Spleen (tissue), 11 donors: ENCODE measurements around the gene TMEM100. TPM values are rescaled to one million over a fixed set of nuclear protein-coding genes. Genes with fewer than 3 reads are reported as not detected.

Experiments used
- DNase-seq: peaks from one replicate; pipeline ENCODE4 v3.0.0-alpha.2; 2020
- H3K27ac ChIP-seq, 8 donors: fragments of 200-600 bp; sonication (generic) in 7 of 8; 1 replicate in 4 of 8; 2 replicates in 4 of 8; pipeline versions ENCODE4 v1.5.0 to v1.8.0; 2016 to 2021; ENCODE audit warnings: inconsistent platforms in 4 of 8, mild to moderate bottlenecking in 4 of 8, moderate library complexity in 1 of 8
- H3K27me3 ChIP-seq, 7 donors: fragments of 200-600 bp; sonication (generic) in 6 of 7; replicated peaks in 1 of 7; 1 replicate in 4 of 7; 2 replicates in 3 of 7; pipeline versions ENCODE4 v1.5.0 to v1.8.0; 2016 to 2021; ENCODE audit warnings: inconsistent platforms in 3 of 7, mild to moderate bottlenecking in 1 of 7
- H3K36me3 ChIP-seq, 6 donors: fragments of 200-600 bp; sonication (generic) in 5 of 6; 1 replicate in 4 of 6; 2 replicates in 2 of 6; pipeline versions ENCODE4 v1.5.0 to v1.8.0; 2016 to 2021; ENCODE audit warnings: inconsistent platforms in 2 of 6
- H3K4me1 ChIP-seq, 6 donors: fragments of 200-600 bp; sonication (generic) in 5 of 6; 1 replicate in 3 of 6; 2 replicates in 3 of 6; pipeline versions ENCODE4 v1.5.0 to v1.8.0; 2016 to 2021; ENCODE audit warnings: inconsistent platforms in 3 of 6
- H3K4me3 ChIP-seq, 8 donors: fragments of 200-600 bp; sonication (generic) in 7 of 8; 1 replicate in 4 of 8; 2 replicates in 4 of 8; pipeline versions ENCODE4 v1.5.0 to v1.8.0; 2016 to 2021; ENCODE audit warnings: inconsistent platforms in 4 of 8, mild to moderate bottlenecking in 4 of 8, moderate library complexity in 2 of 8
- H3K9me3 ChIP-seq, 8 donors: fragments of 200-600 bp; sonication (generic) in 7 of 8; 1 replicate in 4 of 8; 2 replicates in 4 of 8; pipeline versions ENCODE4 v1.5.0 to v1.8.0; 2016 to 2021; ENCODE audit warnings: inconsistent platforms in 4 of 8
- POLR2A ChIP-seq, 3 donors: fragments of 450-650 bp; IDR thresholded peaks; one replicate each; pipeline ENCODE4 v1.5.1; 2017; ENCODE audit warnings: antibody characterized with exemption in 3 of 3, mild to moderate bottlenecking in 1 of 3
- POLR2AphosphoS5 ChIP-seq, 3 donors: sonication (generic); formaldehyde crosslinking; IDR thresholded peaks; one replicate each; pipeline ENCODE4 v1.5.1; 2017; ENCODE audit warnings: antibody characterized with exemption in 3 of 3
- WGBS, 5 donors: extraction: QIAGEN DNeasy Blood & Tissue Kit in 3 of 5; methylation state at CpG; one replicate each; pipeline versions ENCODE4 v1.1.5 to v1.1.7; 2013 to 2018; 5-methylcytosine and 5-hydroxymethylcytosine counted together
- intact Hi-C: fragments of 100-400 bp; cut with DNase I; formaldehyde crosslinking; loops from one replicate; pipeline ENCODE4 v1.15.0; 2023; ENCODE audit warnings: low total_unique reads
- polyA plus RNA-seq, 3 donors: library from polyadenylated mRNA; stranded (reverse); fragments of 200-250 nt; gene quantifications; one replicate each; pipeline ENCODE4 v1.2.1, GENCODE V29; 2013
- total RNA-seq, 7 donors: library from RNA; depleted of rRNA in 3 of 7; stranded (reverse); fragments of >200 nt in 3 of 7; fragmentation: NEBNext Ultra II Directional in 4 of 7; extraction: Animal tissue kit (Norgen Biotek cat#: 25700) in 4 of 7; gene quantifications; one replicate each; pipeline versions ENCODE4 v1.1.0 to v1.2.1, GENCODE V29; 2016 to 2021
- TF ChIP-seq, protein P1 (sequence below), 11 experiments: fragments of 200-600 bp in 7 of 11; fragments of 450-650 bp in 4 of 11; sonication (generic) in 4 of 11; IDR thresholded peaks in 8 of 11; conservative IDR thresholded peaks in 3 of 11; 1 replicate in 7 of 11; 2 replicates in 4 of 11; pipeline versions ENCODE4 v1.4.0 to v1.8.0; 2016 to 2021; ENCODE audit warnings: antibody characterized with exemption in 11 of 11, inconsistent platforms in 4 of 11, mild to moderate bottlenecking in 1 of 11
- donor health status: healthy with polysubstance abuse.
- donor health status: DM: no; HTN: no; CAD: no; lungs with moderate emphysema.
- donor health status: DM: no; HTN: no; CAD: no.
- donor health status: Bipolar disorder and iron deficiency.
- donor health status: healthy.
- donor health status: DM: no; HTN: no; CAD: no.
- donor health status: DM: yes; HTN: yes; CAD: no.

Gene TMEM100
- total and polyA plus RNA-seq, 10 donors = 1.3 to 19.8 (median 3.5) TPM

DNA sequence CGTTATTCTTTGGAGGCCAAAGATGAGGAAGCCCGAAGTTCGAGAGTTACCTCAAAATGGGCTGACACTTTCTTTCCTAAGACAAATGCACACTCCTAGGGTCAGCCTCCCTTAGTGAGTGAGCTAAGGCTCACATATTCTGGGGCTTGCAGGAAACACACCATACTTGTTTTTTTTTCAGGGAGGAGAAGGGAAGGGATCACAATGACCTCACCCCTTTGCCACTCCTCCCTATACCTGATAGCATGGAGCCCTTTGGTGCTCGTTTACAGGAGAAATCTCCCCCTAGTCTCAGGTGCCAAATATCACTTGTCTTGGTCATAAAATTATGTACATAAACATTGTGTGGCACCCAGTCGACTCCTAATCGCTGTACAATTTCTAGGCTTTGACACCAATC is 4.6 kb upstream of the TMEM100 start:
- peaks cover 0 to 11% (median 3%) of the 10 kb centered on the region in 6 donors for H3K4me1 ChIP-seq
- intact Hi-C loops = no loop called here
- H3K36me3 ChIP-seq = no peaks in the 10 kb centered on the region
- DNase-seq = no peak
- H3K9me3 ChIP-seq = no peaks in the 10 kb centered on the region
- 87 to 96% (median 91%) methylated on average over 6 of the region's 6 CpGs for WGBS, 5 donors
- TF ChIP-seq, protein P1, sequence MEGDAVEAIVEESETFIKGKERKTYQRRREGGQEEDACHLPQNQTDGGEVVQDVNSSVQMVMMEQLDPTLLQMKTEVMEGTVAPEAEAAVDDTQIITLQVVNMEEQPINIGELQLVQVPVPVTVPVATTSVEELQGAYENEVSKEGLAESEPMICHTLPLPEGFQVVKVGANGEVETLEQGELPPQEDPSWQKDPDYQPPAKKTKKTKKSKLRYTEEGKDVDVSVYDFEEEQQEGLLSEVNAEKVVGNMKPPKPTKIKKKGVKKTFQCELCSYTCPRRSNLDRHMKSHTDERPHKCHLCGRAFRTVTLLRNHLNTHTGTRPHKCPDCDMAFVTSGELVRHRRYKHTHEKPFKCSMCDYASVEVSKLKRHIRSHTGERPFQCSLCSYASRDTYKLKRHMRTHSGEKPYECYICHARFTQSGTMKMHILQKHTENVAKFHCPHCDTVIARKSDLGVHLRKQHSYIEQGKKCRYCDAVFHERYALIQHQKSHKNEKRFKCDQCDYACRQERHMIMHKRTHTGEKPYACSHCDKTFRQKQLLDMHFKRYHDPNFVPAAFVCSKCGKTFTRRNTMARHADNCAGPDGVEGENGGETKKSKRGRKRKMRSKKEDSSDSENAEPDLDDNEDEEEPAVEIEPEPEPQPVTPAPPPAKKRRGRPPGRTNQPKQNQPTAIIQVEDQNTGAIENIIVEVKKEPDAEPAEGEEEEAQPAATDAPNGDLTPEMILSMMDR (IDR thresholded peaks at IDR 0.05 in 8 of 11, conservative IDR thresholded peaks at IDR 0.05 in 3 of 11) = no peak
- no peak for TF ChIP-seq POLR2A (IDR thresholded peaks at IDR 0.05)
- TF ChIP-seq POLR2AphosphoS5 (IDR thresholded peaks at IDR 0.05) = no peak
- no peak overlapping the region for H3K27ac ChIP-seq
- H3K4me3 ChIP-seq = no peak overlapping the region
- H3K27me3 ChIP-seq = peaks cover 0 to 27% (median 0%) of the 10 kb centered on the region in 7 donors

DNA sequence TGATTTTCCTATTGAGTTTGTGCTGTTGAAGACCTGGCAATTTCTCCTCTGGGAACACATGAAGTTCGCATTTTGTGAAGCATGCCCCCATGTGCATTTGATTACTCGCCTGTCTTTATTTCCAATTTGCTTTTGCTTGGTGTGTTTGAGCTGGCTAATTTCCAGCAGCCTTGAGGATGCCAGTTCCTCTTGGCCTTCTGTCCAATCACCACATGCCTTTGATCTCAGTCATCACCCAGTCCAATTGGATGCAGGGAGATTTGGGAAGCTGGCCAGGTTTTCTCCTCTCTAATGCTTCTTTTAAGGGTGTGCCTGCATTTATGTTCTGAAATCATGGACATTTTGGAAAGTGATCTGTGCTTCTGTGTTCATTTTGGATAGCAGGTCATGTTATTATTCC is 3.8 kb upstream of the TMEM100 start:
- TF ChIP-seq, protein P1 (IDR thresholded peaks at IDR 0.05 in 8 of 11, conservative IDR thresholded peaks at IDR 0.05 in 3 of 11) = no peak
- no peak for TF ChIP-seq POLR2A (IDR thresholded peaks at IDR 0.05)
- TF ChIP-seq POLR2AphosphoS5 (IDR thresholded peaks at IDR 0.05) = no peak
- 74 to 93% (median 75%) methylated on average over 2 of the region's 2 CpGs for WGBS, 5 donors
- Histone ChIP-seq H3K4me1 (peaks cover 0 to 4% (median 3%) of the 10 kb centered on the region in 6 donors), H3K27me3 (peaks cover 0 to 29% (median 0%) of the 10 kb centered on the region in 7 donors), H3K36me3 (no peaks in the 10 kb centered on the region), H3K27ac (no peak overlapping the region), H3K9me3 (no peaks in the 10 kb centered on the region), H3K4me3 (no peak overlapping the region)
- intact Hi-C loops = no loop called here
- DNase-seq = no peak

DNA sequence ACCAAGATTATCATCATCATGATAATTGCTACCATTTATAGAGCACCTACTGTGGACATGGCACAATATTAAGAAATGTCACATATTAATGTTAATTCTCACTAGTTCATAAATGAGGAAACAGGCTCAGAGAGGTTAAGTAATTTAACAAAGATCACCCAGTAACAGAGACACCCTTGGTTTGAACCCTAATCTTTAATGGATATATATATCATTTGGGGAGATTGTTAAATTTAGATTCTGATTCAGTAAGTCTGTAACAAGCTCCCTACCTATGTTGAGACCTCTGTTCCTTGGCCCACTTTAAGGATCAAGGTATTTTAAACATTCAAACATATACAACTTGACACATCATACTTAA is 804 bp upstream of the TMEM100 start:
- no peaks in the 10 kb centered on the region for H3K36me3 ChIP-seq
- intact Hi-C loops = no loop called here
- peaks cover 0 to 5% (median 0%) of the 10 kb centered on the region in 6 donors for H3K4me1 ChIP-seq
- peaks cover 0 to 37% (median 0%) of the 10 kb centered on the region in 7 donors for H3K27me3 ChIP-seq
- no peaks in the 10 kb centered on the region for H3K9me3 ChIP-seq
- TF ChIP-seq POLR2A (IDR thresholded peaks at IDR 0.05) = no peak
- no peak for TF ChIP-seq POLR2AphosphoS5 (IDR thresholded peaks at IDR 0.05)
- TF ChIP-seq, protein P1 (IDR thresholded peaks at IDR 0.05 in 8 of 11, conservative IDR thresholded peaks at IDR 0.05 in 3 of 11) = no peak
- H3K27ac ChIP-seq = peak overlapping the region in 5 of 8 donors; percentile 27 to 69 (median 50)
- DNase-seq = no peak
- H3K4me3 ChIP-seq = peak overlapping the region in 3 of 8 donors; percentile 6 to 49 (median 35)

DNA sequence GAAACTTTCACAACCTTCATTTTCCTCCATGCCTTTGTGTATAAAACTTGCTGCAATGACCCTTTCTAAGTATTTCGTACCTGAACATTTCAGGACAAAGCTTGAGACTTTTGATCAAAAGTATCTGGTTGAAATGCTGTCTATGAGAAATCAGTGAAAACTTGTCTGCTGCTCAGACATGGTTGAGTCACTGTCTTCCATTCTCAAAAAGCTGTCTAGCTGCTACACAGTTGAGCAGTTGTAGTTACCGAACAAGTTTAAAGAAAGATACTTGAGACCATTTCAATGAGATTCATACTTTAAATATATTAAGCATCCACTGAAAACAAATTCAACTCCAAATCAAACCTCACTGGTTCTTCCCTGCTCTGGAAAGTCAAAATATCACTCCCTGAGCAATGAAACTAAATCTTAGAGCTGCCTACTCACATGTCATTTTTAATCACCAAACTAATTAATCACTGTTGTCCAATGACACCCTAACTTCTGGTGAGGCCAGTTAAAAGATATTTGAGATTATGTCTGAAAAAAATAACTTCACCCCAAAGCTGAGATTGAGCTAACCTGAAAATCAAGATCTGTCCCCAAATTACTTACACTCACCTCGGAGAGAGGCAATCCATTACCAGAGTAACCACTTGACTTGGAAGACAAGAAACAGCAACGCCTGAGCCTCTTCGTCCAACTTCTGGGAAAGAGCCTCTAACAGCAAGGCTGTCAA is 488 bp downstream of the TMEM100 start:
- 61 to 78% (median 68%) methylated on average over 5 of the region's 5 CpGs for WGBS, 5 donors
- Histone ChIP-seq H3K4me3 (peak overlapping the region in 5 of 8 donors; percentile 3 to 49 (median 9)), H3K27ac (peak overlapping the region in 6 of 8 donors; percentile 22 to 69 (median 51)), H3K4me1 (peaks cover 0 to 8% (median 0%) of the 10 kb centered on the region in 6 donors), H3K9me3 (no peaks in the 10 kb centered on the region), H3K27me3 (peaks cover 0 to 37% (median 0%) of the 10 kb centered on the region in 7 donors), H3K36me3 (no peaks in the 10 kb centered on the region)
- TF ChIP-seq POLR2A (IDR thresholded peaks at IDR 0.05) = no peak
- no peak for TF ChIP-seq POLR2AphosphoS5 (IDR thresholded peaks at IDR 0.05)
- TF ChIP-seq, protein P1 (IDR thresholded peaks at IDR 0.05 in 8 of 11, conservative IDR thresholded peaks at IDR 0.05 in 3 of 11) = no peak
- no peak for DNase-seq
- intact Hi-C loops = no loop called here
